Hepatic stellate cell (primary cell): Measurements from ENCODE around the gene WDR82.

ENCODE experiments used
- DNase-seq: peaks from one replicate; pipeline ENCODE4 v3.0.0; 2011; ENCODE audit warnings: low spot score

WDR82 gene

GRCh38 chr3:52237006-52237656, 41.3 kb downstream of the WDR82 start:
- DNase-seq = no peak

GRCh38 chr3:52236424-52236886, 42.0 kb downstream of the WDR82 start:
- no peak for DNase-seq

DNA sequence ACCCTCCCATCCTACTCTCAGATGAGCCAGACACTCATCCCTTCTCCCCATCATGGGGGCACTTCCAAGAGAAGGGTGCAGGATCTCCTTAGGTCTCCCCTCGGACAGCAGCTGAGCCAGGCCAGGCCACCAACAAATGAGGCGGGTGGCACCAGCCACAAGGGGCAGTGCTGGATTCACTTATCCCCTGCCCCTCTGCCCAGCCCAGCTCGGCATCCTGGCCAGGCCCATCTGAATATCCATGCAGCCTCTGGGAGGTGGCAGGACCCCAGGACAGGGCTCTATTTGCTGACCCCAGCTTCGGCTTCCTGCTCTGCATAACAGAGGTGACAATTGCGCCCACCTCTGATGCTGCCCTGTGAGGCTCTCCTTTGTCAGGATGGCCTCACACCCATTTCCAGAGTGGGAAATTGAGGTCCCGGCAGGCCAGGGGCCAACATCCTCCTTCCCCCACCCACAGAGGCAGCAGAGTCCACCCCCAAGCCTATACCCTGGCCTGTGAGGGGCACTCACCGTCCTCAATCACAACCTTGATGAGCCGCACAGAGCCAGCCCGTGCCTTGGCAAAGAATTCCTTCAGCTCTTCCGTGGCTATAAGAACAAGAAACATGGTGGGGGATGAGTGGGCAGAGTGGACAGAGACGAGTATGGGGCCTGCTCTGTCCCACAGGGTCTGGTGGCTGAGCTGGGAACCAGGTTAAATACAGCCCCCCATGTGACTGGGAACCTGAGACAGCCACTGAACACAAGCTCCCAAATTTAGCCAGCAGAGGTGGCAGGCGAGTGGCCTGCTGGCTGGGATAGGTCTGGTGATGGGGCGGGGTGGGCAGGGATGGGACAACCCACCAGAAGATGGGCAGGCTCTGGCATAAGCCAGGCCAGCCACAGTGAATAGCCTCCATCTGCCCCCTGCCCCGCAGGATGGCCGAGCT, 43.7 kb downstream of the WDR82 start:
- no peak for DNase-seq

GRCh38 chr3:52233968-52234367, 44.5 kb downstream of the WDR82 start:
- no peak for DNase-seq

DNA sequence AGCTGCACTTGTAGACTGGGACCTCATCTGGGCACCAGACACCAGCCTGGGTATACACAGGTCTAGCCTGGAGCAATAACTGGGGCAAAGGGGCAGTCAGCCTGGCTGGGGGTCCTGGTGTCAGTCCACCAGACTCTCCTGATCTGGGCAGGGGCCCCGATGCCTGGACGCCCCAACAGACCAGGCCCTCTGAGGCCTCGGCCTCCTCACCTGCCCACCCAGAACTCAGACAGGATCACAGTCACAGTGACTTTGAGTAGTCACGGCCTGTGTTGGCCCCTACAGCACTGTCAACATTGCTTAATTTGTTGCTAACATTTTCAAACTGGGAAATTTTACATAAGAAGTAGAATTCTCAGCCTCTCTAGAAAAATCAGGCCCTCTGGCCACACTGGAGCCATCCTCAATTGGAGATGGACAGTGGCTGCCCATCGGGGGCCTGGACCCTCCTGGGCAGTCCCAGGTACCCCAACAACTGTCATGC, 45.3 kb downstream of the WDR82 start:
- no peak for DNase-seq

DNA sequence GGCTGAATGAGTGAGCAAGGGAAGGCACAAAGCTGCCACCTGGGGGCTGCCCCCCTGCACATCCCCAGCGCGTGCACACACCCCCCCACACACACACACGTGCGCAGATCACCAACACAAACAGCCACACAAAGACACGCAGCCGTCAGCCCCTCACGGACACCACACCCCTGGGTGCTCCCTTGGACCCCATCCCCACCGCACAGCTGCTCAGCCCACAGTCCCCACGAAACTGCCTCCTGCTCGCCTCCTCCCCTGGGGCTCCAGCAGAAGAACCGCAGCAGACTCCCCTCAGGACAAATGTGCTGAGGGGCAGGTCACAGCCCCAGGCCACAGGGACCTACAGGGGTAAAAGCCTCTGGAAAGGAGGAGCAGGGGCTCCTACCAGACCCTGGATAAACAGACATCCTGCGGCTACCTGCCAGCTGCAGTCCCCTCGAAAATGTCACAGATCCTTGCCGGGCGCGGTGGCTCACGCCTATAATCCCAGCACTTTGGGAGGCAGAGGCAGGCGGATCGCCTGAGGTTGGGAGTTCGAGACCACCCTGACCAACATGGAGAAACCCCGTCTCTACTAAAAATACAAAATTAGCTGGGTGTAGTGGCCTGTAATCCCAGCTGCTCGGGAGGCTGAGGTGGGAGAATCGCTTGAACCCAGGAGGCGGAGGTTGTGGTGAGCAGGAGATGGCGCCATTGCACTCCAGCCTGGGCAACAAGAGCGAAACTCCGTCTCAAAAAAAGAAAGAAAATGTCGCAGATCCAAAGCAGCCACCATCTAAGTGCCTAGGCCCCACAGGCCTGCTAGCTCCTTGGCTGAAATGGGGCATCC, 46.0 kb downstream of the WDR82 start:
- DNase-seq = no peak

DNA sequence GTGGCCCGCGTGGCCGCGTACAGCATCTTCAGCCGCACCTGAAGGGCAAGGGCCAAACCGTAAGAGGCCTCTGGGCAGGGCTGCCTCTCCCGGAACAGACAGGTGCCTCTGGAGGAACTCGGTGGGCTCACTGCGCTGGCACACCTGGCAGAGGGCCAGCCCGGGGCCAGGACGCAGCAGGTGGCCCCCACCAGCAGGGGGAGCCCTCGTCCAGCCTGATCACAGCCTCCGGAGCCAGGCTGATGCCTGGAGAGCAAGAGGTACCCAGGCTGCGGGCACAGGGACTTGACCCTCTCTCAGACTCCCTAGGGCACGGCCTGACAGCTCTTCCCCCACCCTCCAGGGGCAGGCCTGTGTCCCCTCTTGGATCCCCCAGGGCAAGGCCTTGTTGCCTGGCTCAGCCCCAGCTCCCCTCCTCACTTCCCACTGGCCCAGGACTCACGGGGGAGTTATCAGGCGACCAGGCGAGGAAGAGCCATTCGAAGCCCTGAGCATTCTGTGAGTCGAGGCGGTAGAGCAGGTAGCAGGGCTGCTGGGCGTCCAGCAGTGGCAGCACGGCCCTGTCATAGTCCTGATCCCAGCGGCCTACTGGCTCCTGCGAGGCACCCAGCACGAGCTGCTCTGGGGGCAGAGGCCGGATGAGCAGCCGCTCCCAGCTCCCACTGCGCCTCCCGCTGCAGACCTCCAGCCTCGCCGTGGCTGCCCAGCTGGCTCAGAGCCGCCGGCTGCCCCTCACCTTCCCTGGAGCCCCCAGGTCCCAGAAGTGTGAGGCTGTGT, 46.8 kb downstream of the WDR82 start:
- peak; percentile 71 for DNase-seq

- no peak for DNase-seq
These were observed 47.5 kb downstream of the WDR82 start for GRCh38 chr3:52230889-52231499.

DNA sequence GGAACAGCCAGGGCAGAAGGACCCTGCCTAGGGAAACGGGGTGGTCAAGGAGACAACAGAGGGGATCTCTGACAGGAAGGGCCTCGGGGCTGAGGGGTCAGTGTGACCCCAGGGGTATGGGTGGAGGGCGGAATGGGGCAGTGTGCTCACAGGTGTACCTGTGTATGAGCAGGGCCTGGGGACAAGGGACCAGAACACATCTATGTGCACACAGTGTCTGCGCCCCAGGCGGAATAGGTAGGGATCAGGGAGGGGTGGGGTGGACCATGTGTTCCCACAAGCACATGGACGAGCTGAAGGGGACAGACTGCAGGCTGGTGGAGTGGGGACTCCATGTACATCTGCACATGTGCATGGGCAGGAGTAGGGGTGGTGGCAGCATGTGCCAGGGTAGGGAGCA, 48.0 kb downstream of the WDR82 start:
- no peak for DNase-seq

GRCh38 chr3:52229656-52230055, 48.8 kb downstream of the WDR82 start:
- no peak for DNase-seq

GRCh38 chr3:52228751-52229291, 49.6 kb downstream of the WDR82 start:
- no peak for DNase-seq

DNA sequence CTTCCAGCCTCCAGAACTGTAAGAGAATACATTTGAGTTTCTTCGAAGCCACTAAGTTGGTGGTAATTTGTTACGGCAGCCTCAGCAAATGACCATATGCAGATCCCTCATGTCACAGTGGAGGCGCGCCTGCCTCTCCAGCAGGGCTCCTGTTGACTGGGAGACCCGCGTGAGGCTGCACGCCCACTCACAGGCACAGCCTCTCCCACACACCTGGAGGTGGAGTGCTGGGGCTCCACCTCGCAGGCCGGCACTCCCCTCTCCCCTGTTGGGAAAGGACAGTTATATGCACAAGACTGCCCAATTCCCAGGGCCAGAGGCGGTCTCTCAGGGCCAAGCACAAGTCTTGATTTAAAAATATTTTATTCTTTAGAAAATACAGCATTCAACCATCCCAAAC, 50.2 kb downstream of the WDR82 start:
- DNase-seq = no peak

GRCh38 chr3:52227766-52228165, 50.7 kb downstream of the WDR82 start:
- DNase-seq = no peak

- no peak for DNase-seq
These were observed 51.3 kb downstream of the WDR82 start for GRCh38 chr3:52227117-52227516.

GRCh38 chr3:52226229-52226817, 52.1 kb downstream of the WDR82 start:
- DNase-seq = no peak

- no peak for DNase-seq
These were observed 52.8 kb downstream of the WDR82 start, which contains the start of gene TLR9 for GRCh38 chr3:52225452-52226228. Gene TLR9, minus strand, starts transcription at chr3:52225645. Its CDS starts 116 bp downstream, at chr3:52225529.

DNA sequence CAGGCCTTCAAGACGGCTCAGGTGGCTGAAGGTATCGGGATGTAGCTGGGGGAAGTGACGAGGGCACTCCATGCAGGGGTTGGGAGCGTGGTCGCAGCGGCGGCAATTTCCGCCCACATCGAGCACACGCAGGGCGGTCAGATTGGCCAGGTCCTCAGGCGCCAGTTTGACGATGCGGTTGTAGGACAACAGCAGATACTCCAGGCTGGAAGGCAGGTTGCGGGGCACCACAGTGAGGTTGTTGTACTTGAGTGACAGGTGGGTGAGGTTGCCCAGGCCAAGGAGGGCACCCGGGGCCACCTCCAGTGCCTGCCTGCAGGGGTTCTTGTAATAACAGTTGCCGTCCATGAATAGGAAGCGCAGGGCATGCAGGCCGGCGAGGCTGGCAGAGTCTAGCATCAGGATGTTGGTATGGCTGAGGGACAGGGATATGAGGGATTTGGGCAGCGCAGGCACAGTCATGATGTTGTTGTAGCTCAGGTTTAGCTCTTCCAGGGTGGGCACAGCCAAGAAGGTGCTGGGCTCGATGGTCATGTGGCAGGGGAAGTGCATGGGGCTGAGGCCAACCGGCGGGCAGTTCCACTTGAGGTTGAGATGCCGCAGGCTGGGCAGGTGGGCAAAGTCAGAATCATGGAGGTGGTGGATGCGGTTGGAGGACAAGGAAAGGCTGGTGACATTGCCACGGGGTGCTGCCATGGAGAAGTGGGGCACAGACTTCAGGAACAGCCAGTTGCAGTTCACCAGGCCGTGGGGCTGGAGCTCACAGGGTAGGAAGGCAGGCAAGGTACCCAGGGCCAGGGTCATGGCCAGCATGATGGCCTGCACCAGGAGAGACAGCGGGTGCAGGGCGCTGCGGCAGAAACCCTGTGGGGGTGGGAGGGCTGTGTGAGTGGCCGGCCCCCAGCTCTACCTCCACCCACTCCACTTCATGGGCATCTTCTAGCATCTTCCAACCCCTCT, 54.7 kb downstream of the WDR82 start:
- no peak for DNase-seq
